GM20431 (cell line): ENCODE data around the gene OPRL1.

ENCODE experiments used
- in situ Hi-C: fragments of 300-500 bp; cut with MseI, MboI; formaldehyde crosslinking; loops from one replicate; pipeline ENCODE4 v1.15.0; 2020; ENCODE audit warnings: low sequenced_read_pairs; ENCODE audit not compliant: unreplicated experiment

Gene OPRL1

GRCh38 chr20:64070244-64070993 is 9.5 kb upstream of the OPRL1 start:
- in situ Hi-C loops: no loop called here

GRCh38 chr20:64071341-64072332 is 8.2 kb upstream of the OPRL1 start:
- in situ Hi-C loops: no loop called here

- in situ Hi-C loops: no loop called here
Measured at GRCh38 chr20:64072498-64073063, 7.3 kb upstream of the OPRL1 start.

GRCh38 chr20:64073476-64074183 is 6.3 kb upstream of the OPRL1 start:
- in situ Hi-C loops: no loop called here

GRCh38 chr20:64074184-64074789 is 5.6 kb upstream of the OPRL1 start:
- in situ Hi-C loops: no loop called here

GRCh38 chr20:64074963-64075362 is 4.9 kb upstream of the OPRL1 start:
- in situ Hi-C loops: no loop called here

GRCh38 chr20:64075556-64075955 is 4.3 kb upstream of the OPRL1 start:
- in situ Hi-C loops: no loop called here

GRCh38 chr20:64076061-64076997 is 3.6 kb upstream of the OPRL1 start:
- in situ Hi-C loops: no loop called here

GRCh38 chr20:64077094-64077493 is 2.8 kb upstream of the OPRL1 start:
- in situ Hi-C loops: no loop called here

GRCh38 chr20:64077541-64077875 is 2.4 kb upstream of the OPRL1 start:
- in situ Hi-C loops: no loop called here

GRCh38 chr20:64077876-64078551 is 1.9 kb upstream of the OPRL1 start:
- in situ Hi-C loops: no loop called here

- in situ Hi-C loops: no loop called here
Measured at GRCh38 chr20:64078934-64079272, 979 bp upstream of the OPRL1 start.

GRCh38 chr20:64079273-64080012 is 439 bp upstream of the OPRL1 start, which contains the start of gene RGS19:
TSS of gene RGS19 (minus strand) at chr20:64079518. CDS start at chr20:64076886, 2,632 bp downstream.
- in situ Hi-C loops: no loop called here

GRCh38 chr20:64080813-64081623 is 1.1 kb downstream of the OPRL1 start:
- in situ Hi-C loops: no loop called here

GRCh38 chr20:64081624-64081964 is 1.7 kb downstream of the OPRL1 start:
- in situ Hi-C loops: no loop called here

- in situ Hi-C loops: no loop called here
Measured at GRCh38 chr20:64082126-64082731, 2.3 kb downstream of the OPRL1 start.
